Esophagus squamous epithelium (tissue), 4 donors: ENCODE measurements around the gene SLC46A2.

Experiments used
- CTCF ChIP-seq, 6 experiments: fragments of 450-650 bp in 4 of 6; fragments of 200-600 bp in 2 of 6; sonication (generic) in 2 of 6; IDR thresholded peaks; one replicate each; pipeline ENCODE4 v1.5.1; 2016 to 2019; ENCODE audit warnings: antibody characterized with exemption in 6 of 6, mild to moderate bottlenecking in 4 of 6, moderate library complexity in 4 of 6
- POLR2A ChIP-seq, 4 donors: fragments of 450-650 bp; IDR thresholded peaks; one replicate each; pipeline ENCODE4 v1.6.1; 2017; ENCODE audit warnings: antibody characterized with exemption in 4 of 4, mild to moderate bottlenecking in 4 of 4, moderate library complexity in 3 of 4

- TF ChIP-seq CTCF (IDR thresholded peaks at IDR 0.05) (no peak), POLR2A (IDR thresholded peaks at IDR 0.05) (no peak)
These were observed 10.2 kb upstream of the SLC46A2 start for GRCh38 chr9:112900901-112901300.
